HepG2 (cell line): ENCODE data around the gene ATRN. TPM values are rescaled to one million over a fixed set of nuclear protein-coding genes. Genes with fewer than 3 reads are reported as not detected.

ENCODE experiments used
- ETV5 ChIP-seq: IDR thresholded peaks from 2 replicates; pipeline ENCODE4 v1.6.1; 2018; ENCODE audit warnings: missing biosample characterization, missing genetic modification reagents, inconsistent platforms, borderline replicate concordance
- FOXA1 ChIP-seq, 2 experiments: fragments of 450-650 bp in 1 of 2; sonication (generic) in 1 of 2; formaldehyde crosslinking in 1 of 2; IDR thresholded peaks; 2 replicates each; pipeline versions ENCODE4 v1.4.0 to v1.6.1; 2016 to 2020; ENCODE audit warnings: missing genetic modification reagents in 1 of 2
- HOXA3 ChIP-seq: sonication (generic); formaldehyde crosslinking; IDR thresholded peaks from 2 replicates; pipeline ENCODE4 v1.5.0; 2020; ENCODE audit warnings: missing genetic modification reagents
- KDM6A ChIP-seq: IDR thresholded peaks from 2 replicates; pipeline ENCODE4 v1.6.1; 2016; ENCODE audit warnings: low read depth
- MED1 ChIP-seq: sonication (generic); formaldehyde crosslinking; IDR thresholded peaks from 2 replicates; pipeline ENCODE4 v1.4.0; 2020; ENCODE audit warnings: missing genetic modification reagents
- SSRP1 ChIP-seq: IDR thresholded peaks from 2 replicates; pipeline ENCODE4 v1.6.1; 2016; ENCODE audit warnings: control low read depth
- ZBTB3 ChIP-seq: sonication (generic); formaldehyde crosslinking; IDR thresholded peaks from 2 replicates; pipeline ENCODE4 v1.4.0; 2020; ENCODE audit warnings: low read depth, mild to moderate bottlenecking, moderate library complexity, missing genetic modification reagents, borderline replicate concordance
- ZC3H4 ChIP-seq: sonication (generic); formaldehyde crosslinking; IDR thresholded peaks from 2 replicates; pipeline ENCODE4 v1.4.0; 2020; ENCODE audit warnings: missing genetic modification reagents, borderline replicate concordance
- ZNF253 ChIP-seq: sonication (generic); formaldehyde crosslinking; IDR thresholded peaks from 2 replicates; pipeline ENCODE4 v1.8.0; 2022; ENCODE audit warnings: mild to moderate bottlenecking, missing genetic modification reagents, borderline replicate concordance
- ZNF362 ChIP-seq: sonication (generic); formaldehyde crosslinking; IDR thresholded peaks from 2 replicates; pipeline ENCODE4 v1.4.0; 2020; ENCODE audit warnings: missing genetic modification reagents, mild to moderate bottlenecking, borderline replicate concordance
- ZNF567 ChIP-seq: sonication (generic); formaldehyde crosslinking; IDR thresholded peaks from 2 replicates; pipeline ENCODE4 v1.8.1; 2023; ENCODE audit warnings: mild to moderate bottlenecking, missing genetic modification reagents, borderline replicate concordance
- ZNF569 ChIP-seq: sonication (generic); formaldehyde crosslinking; IDR thresholded peaks from 2 replicates; pipeline ENCODE4 v1.5.0; 2020; ENCODE audit warnings: mild to moderate bottlenecking, missing genetic modification reagents, moderate library complexity, borderline replicate concordance
- ZNF597 ChIP-seq: sonication (generic); formaldehyde crosslinking; IDR thresholded peaks from 2 replicates; pipeline ENCODE4 v1.5.0; 2020; ENCODE audit warnings: missing genetic modification reagents
- ZNF724P ChIP-seq: sonication (generic); formaldehyde crosslinking; IDR thresholded peaks from 2 replicates; pipeline ENCODE4 v1.8.0; 2022; ENCODE audit warnings: missing genetic modification reagents, borderline replicate concordance
- ZNF83 ChIP-seq: sonication (generic); formaldehyde crosslinking; IDR thresholded peaks from 2 replicates; pipeline ENCODE4 v1.4.0; 2020; ENCODE audit warnings: missing genetic modification reagents, mild to moderate bottlenecking, borderline replicate concordance
- ZSCAN12 ChIP-seq: sonication (generic); formaldehyde crosslinking; IDR thresholded peaks from 2 replicates; pipeline ENCODE4 v1.9.0; 2021; ENCODE audit warnings: mild to moderate bottlenecking, missing genetic modification reagents
- polyA plus RNA-seq, 8 experiments: library from polyadenylated mRNA; depleted of rRNA in 3 of 8; stranded (reverse) in 7 of 8; unstranded in 1 of 8; fragments of >200 nt; fragmentation: Illumina TruSeq in 4 of 8; extraction: Trizol in 4 of 8; gene quantifications; 2 replicates each; pipeline versions ENCODE4 v1.2.1 to v1.2.3, GENCODE V29; 2011 to 2016; ENCODE audit warnings: low read depth in 4 of 8, missing spikeins in 1 of 8, mixed read lengths in 1 of 8; ENCODE audit not compliant: insufficient read depth in 1 of 8
- total RNA-seq, 5 experiments: library from RNA; depleted of rRNA; stranded (reverse); fragments of >200 nt; fragmentation: Illumina TruSeq; extraction: Trizol; gene quantifications; 2 replicates each; pipeline ENCODE4 v1.2.3, GENCODE V29; 2016; ENCODE audit warnings: low read depth in 1 of 5
- TF ChIP-seq, protein P1 (sequence below), 2 experiments: fragments of 450-650 bp in 1 of 2; sonication (generic) in 1 of 2; formaldehyde crosslinking in 1 of 2; IDR thresholded peaks; 2 replicates each; pipeline versions ENCODE4 v1.6.1 to v1.8.0; 2016 to 2022; ENCODE audit warnings: antibody characterized with exemption in 1 of 2, mild to moderate bottlenecking in 1 of 2, missing genetic modification reagents in 1 of 2

Gene ATRN
- total and polyA plus RNA-seq, 2 of the 13 experiments (the other 11 are each of a cell fraction or from before 2014, with no cell fraction given): 44.2 to 81.1 TPM

GRCh38 chr20:3658716-3659491, 188.1 kb downstream of the ATRN start (continued):
- no peak for TF ChIP-seq ZNF253 (CRISPR knock-in tag)
- TF ChIP-seq ZBTB3 (CRISPR knock-in tag): peak; percentile 87; the same call in 1 of the 2 replicates
- peak; percentile 91; the same call in 1 of the 2 replicates for TF ChIP-seq ZNF567 (CRISPR knock-in tag)
- no peak for TF ChIP-seq ZC3H4
- no peak for TF ChIP-seq ZNF597 (CRISPR knock-in tag)
- TF ChIP-seq ZNF569 (CRISPR knock-in tag): no peak
- TF ChIP-seq ZNF83: peak; percentile 56; the same call in 1 of the 2 replicates
- peak; percentile 20; the same call in 1 of the 2 replicates for TF ChIP-seq ZNF724P
- TF ChIP-seq ETV5: no peak; the same call in 1 of the 2 replicates
- TF ChIP-seq FOXA1 (IDR thresholded peaks at IDR 0.05): no peak
- TF ChIP-seq FOXA1 (CRISPR knock-in tag; IDR thresholded peaks at IDR 0.05): peak; percentile 67
- TF ChIP-seq HOXA3 (CRISPR knock-in tag): peak; percentile 82
- TF ChIP-seq SSRP1 (CRISPR knock-in tag): no peak
- peak; percentile 56; the same call in 1 of the 2 replicates for TF ChIP-seq MED1
- peak; percentile 93 for TF ChIP-seq ZNF362
- TF ChIP-seq KDM6A (CRISPR knock-in tag): 0 out of 2 replicates have a peak, but pooled peaks have one; percentile 19
- TF ChIP-seq, protein P1, sequence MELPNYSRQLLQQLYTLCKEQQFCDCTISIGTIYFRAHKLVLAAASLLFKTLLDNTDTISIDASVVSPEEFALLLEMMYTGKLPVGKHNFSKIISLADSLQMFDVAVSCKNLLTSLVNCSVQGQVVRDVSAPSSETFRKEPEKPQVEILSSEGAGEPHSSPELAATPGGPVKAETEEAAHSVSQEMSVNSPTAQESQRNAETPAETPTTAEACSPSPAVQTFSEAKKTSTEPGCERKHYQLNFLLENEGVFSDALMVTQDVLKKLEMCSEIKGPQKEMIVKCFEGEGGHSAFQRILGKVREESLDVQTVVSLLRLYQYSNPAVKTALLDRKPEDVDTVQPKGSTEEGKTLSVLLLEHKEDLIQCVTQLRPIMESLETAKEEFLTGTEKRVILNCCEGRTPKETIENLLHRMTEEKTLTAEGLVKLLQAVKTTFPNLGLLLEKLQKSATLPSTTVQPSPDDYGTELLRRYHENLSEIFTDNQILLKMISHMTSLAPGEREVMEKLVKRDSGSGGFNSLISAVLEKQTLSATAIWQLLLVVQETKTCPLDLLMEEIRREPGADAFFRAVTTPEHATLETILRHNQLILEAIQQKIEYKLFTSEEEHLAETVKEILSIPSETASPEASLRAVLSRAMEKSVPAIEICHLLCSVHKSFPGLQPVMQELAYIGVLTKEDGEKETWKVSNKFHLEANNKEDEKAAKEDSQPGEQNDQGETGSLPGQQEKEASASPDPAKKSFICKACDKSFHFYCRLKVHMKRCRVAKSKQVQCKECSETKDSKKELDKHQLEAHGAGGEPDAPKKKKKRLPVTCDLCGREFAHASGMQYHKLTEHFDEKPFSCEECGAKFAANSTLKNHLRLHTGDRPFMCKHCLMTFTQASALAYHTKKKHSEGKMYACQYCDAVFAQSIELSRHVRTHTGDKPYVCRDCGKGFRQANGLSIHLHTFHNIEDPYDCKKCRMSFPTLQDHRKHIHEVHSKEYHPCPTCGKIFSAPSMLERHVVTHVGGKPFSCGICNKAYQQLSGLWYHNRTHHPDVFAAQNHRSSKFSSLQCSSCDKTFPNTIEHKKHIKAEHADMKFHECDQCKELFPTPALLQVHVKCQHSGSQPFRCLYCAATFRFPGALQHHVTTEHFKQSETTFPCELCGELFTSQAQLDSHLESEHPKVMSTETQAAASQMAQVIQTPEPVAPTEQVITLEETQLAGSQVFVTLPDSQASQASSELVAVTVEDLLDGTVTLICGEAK (IDR thresholded peaks at IDR 0.05): no peak
- TF ChIP-seq, protein P1 (CRISPR knock-in tag; IDR thresholded peaks at IDR 0.05): no peak; the same call in 1 of the 2 replicates
- TF ChIP-seq ZSCAN12 (CRISPR knock-in tag): no peak
